Thymus (tissue), 11 donors: ENCODE measurements around the gene TPCN2. TPM values are rescaled to one million over a fixed set of nuclear protein-coding genes. Genes with fewer than 3 reads are reported as not detected.

ENCODE experiments used
- DNase-seq, 9 donors: peaks; one replicate each; pipeline ENCODE4 v3.0.0-alpha.2; 2013; ENCODE audit warnings: low spot score in 9 of 9, low read depth in 6 of 9, missing footprints in 1 of 9
- H3K27ac ChIP-seq, 2 donors: one replicate each; pipeline ENCODE4 v1.5.1; 2013; ENCODE audit warnings: control low read depth in 1 of 2, low read depth in 1 of 2, low read length in 1 of 2, mild to moderate bottlenecking in 1 of 2, moderate library complexity in 1 of 2
- H3K27me3 ChIP-seq, 2 donors: one replicate each; pipeline ENCODE4 v1.5.1; 2013; ENCODE audit warnings: low read length in 1 of 2; ENCODE audit not compliant: control insufficient read depth in 2 of 2, insufficient read depth in 1 of 2
- H3K36me3 ChIP-seq, 2 donors: one replicate each; pipeline ENCODE4 v1.5.1; 2013; ENCODE audit warnings: low read length in 1 of 2, mild to moderate bottlenecking in 1 of 2, moderate library complexity in 1 of 2; ENCODE audit not compliant: control insufficient read depth in 2 of 2, insufficient read depth in 2 of 2
- H3K4me1 ChIP-seq, 2 donors: one replicate each; pipeline ENCODE4 v1.5.1; 2013; ENCODE audit warnings: low read length in 2 of 2; ENCODE audit not compliant: control insufficient read depth in 2 of 2, insufficient read depth in 2 of 2
- H3K4me3 ChIP-seq, 2 donors: one replicate each; pipeline ENCODE4 v1.5.1; 2013; ENCODE audit warnings: low read length in 2 of 2, control low read depth in 1 of 2, mild to moderate bottlenecking in 1 of 2
- H3K9me3 ChIP-seq, 2 donors: one replicate each; pipeline ENCODE4 v1.5.1; 2013; ENCODE audit warnings: low read length in 1 of 2, mild to moderate bottlenecking in 1 of 2; ENCODE audit not compliant: control insufficient read depth in 2 of 2, insufficient read depth in 1 of 2
- WGBS: extraction: QIAGEN DNeasy Blood & Tissue Kit; methylation state at CpG from one replicate; pipeline ENCODE4 v1.1.7; 2013; 5-methylcytosine and 5-hydroxymethylcytosine counted together
- polyA plus RNA-seq: library from polyadenylated mRNA; stranded (reverse); fragments of 200-250 nt; gene quantifications from one replicate; pipeline ENCODE4 v1.2.3, GENCODE V29; 2013
- total RNA-seq: library from RNA; stranded (reverse); fragments of 120-200 nt; gene quantifications from one replicate; pipeline ENCODE4 v1.2.4, GENCODE V29; 2013
- donor health status: healthy.

TPCN2 gene
- total and polyA plus RNA-seq, 2 donors: 5.3 to 9.8 TPM

- Histone ChIP-seq H3K27me3 (no peaks in the 10 kb centered on the region), H3K4me3 (no peak overlapping the region), H3K36me3 (peaks cover 11 to 53% of the 10 kb centered on the region in 2 donors), H3K9me3 (no peaks in the 10 kb centered on the region), H3K27ac (no peak overlapping the region), H3K4me1 (peaks cover 0 to 9% of the 10 kb centered on the region in 2 donors)
- 96% methylated on average over 12 of the region's 12 CpGs for WGBS
- DNase-seq: no peak
Observed at GRCh38 chr11:69059985-69060384, 11.3 kb downstream of the TPCN2 start.

DNA sequence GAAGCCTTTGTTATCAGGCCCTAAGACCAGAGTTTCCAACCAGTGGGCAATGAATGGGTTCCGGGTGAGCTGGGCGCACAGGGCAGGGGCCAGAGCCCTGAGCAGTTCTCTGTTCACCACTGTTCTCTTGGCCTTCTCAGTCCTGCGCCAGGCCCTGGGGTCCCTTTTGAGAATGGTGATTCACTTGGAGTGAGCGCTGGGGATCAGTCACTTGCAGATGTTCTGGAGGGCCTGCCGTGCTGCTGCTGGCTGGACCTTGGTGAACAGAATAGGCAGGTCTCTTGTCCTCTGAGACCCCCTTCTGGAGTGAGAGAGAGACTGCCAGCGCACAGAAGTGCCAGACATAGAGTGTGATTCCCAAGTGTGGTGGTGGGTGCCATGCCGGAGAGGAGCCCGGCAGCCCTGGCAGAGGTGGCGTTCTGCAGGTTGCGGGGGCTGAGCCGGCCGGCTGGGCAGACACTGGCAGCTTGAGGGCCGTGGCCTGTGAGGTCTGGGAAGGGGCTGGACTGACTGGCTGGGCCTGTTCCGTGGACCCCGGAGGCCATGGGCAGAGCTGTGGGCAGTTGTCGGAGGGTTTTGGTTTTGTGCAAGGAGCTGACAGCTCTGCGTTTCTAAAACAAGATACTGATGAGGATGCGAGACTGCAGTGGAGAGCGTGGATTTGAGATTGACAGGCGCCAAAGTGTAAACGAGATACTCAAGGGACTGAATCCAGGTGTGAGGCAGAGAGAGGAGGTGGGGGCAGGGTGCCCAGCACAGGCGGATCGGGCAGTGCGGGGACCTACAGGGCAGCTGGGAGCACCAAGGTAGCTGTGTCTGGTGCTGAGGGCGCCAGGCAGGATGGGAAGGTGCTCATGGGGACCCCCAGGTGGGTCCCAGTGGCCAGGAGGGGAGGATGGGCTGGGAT is 12.3 kb downstream of the TPCN2 start:
- no peaks in the 10 kb centered on the region for H3K9me3 ChIP-seq
- H3K27ac ChIP-seq: no peak overlapping the region
- peaks cover 9 to 44% of the 10 kb centered on the region in 2 donors for H3K36me3 ChIP-seq
- WGBS: 94% methylated on average over 25 of the region's 25 CpGs
- H3K4me1 ChIP-seq: peaks cover 0 to 2% of the 10 kb centered on the region in 2 donors
- H3K27me3 ChIP-seq: no peaks in the 10 kb centered on the region
- no peak for DNase-seq
- no peak overlapping the region for H3K4me3 ChIP-seq

- H3K4me1 ChIP-seq: no peaks in the 10 kb centered on the region
- no peaks in the 10 kb centered on the region for H3K27me3 ChIP-seq
- no peak overlapping the region for H3K27ac ChIP-seq
- no peak for DNase-seq
- no peak overlapping the region for H3K4me3 ChIP-seq
- no peaks in the 10 kb centered on the region for H3K9me3 ChIP-seq
- WGBS: 95% methylated on average over 4 of the region's 4 CpGs
- H3K36me3 ChIP-seq: peaks cover 9 to 44% of the 10 kb centered on the region in 2 donors
Observed at GRCh38 chr11:69061713-69062053, 13.0 kb downstream of the TPCN2 start.

- Histone ChIP-seq H3K9me3 (no peaks in the 10 kb centered on the region), H3K27me3 (no peaks in the 10 kb centered on the region), H3K27ac (no peak overlapping the region), H3K4me3 (no peak overlapping the region), H3K36me3 (peaks cover 9 to 43% of the 10 kb centered on the region in 2 donors), H3K4me1 (no peaks in the 10 kb centered on the region)
- no peak for DNase-seq
- WGBS: 98% methylated on average over 15 of the region's 15 CpGs
Observed at GRCh38 chr11:69062169-69062855, 13.6 kb downstream of the TPCN2 start.

DNA sequence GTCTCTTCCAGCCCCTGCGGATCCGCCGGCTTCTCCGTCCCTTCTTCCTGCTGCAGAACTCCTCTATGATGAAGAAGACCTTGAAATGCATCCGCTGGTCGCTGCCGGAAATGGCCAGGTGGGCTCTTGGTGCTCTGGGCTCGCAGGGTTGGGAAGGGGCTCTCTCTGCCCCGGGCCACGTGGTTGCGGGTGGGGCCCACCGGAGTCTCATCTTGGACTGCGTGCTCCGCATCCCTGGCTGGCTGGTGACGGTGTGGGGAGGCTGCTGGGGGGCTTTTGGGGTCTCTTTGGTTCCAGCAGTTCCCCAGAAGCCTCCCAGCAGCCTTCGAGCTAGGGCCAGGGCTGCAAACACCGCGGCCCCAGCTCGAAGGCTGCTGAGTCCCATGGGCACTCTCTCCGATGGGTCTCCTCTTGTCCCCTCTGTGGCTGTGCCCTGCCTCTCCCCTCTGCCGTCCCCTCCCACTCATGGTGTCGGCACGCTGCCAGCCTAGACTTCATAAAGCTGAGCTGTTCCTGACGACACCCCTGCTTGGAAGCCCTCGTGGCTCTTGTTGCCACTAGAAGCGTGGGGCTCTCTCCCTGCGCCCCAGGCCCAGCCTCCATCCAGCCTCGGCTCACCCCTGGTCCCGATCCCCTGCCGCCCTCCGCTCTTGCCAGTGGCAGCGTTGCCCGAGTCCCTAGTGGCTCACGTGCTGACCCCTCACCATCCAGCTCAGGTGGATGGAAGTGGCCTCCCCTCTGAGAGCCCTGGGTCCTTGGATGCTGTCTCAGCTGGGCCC is 14.3 kb downstream of the TPCN2 start:
- no peak for DNase-seq
- H3K4me3 ChIP-seq: no peak overlapping the region
- no peaks in the 10 kb centered on the region for H3K9me3 ChIP-seq
- H3K36me3 ChIP-seq: peaks cover 9 to 35% of the 10 kb centered on the region in 2 donors
- H3K27me3 ChIP-seq: no peaks in the 10 kb centered on the region
- no peak overlapping the region for H3K27ac ChIP-seq
- 99% methylated on average over 34 of the region's 34 CpGs for WGBS
- no peaks in the 10 kb centered on the region for H3K4me1 ChIP-seq

GRCh38 chr11:69063652-69064260 is 15.0 kb downstream of the TPCN2 start:
- Histone ChIP-seq H3K27me3 (no peaks in the 10 kb centered on the region), H3K4me1 (no peaks in the 10 kb centered on the region), H3K36me3 (peaks cover 9 to 32% of the 10 kb centered on the region in 2 donors), H3K9me3 (no peaks in the 10 kb centered on the region), H3K4me3 (no peak overlapping the region), H3K27ac (no peak overlapping the region)
- DNase-seq: no peak
- WGBS: 97% methylated on average over 14 of the region's 14 CpGs

DNA sequence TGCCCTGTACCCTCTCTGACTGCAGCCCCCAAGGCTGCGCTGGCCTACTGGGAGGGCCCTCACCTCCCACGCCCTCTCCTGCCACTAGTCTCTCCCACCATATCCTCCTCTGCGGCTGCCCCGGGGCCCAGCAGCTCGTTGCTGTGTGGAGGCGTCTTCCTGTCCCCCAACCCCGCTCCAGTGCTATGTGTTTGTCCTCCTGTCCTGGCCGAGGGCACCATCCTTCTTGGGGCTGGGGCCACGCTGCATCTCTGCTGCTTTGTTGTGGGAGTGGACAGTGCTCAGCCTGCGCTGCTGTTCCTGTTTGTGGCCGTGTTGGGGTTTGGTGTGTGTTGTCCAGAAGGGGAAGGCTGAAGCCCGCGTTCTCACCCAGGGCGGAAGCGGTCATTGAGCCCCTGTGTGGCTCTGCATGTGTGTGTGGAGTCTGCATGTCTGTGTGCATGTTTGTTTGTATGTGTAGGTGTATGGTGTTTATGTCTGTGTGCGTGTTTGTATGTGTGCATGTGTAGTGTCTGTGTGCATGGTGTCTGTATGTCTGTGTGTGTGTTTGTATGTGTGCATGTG is 15.7 kb downstream of the TPCN2 start:
- WGBS: 93% methylated on average over 16 of the region's 16 CpGs
- no peak for DNase-seq
- no peak overlapping the region for H3K27ac ChIP-seq
- no peaks in the 10 kb centered on the region for H3K9me3 ChIP-seq
- H3K36me3 ChIP-seq: peaks cover 6 to 26% of the 10 kb centered on the region in 2 donors
- H3K4me3 ChIP-seq: no peak overlapping the region
- H3K4me1 ChIP-seq: no peaks in the 10 kb centered on the region
- no peaks in the 10 kb centered on the region for H3K27me3 ChIP-seq

- no peaks in the 10 kb centered on the region for H3K4me1 ChIP-seq
- peaks cover 4 to 23% of the 10 kb centered on the region in 2 donors for H3K36me3 ChIP-seq
- H3K27me3 ChIP-seq: no peaks in the 10 kb centered on the region
- no peak overlapping the region for H3K4me3 ChIP-seq
- WGBS: 93% methylated on average over 19 of the region's 19 CpGs
- H3K9me3 ChIP-seq: no peaks in the 10 kb centered on the region
- no peak overlapping the region for H3K27ac ChIP-seq
- no peak for DNase-seq
Observed at GRCh38 chr11:69065147-69065710, 16.5 kb downstream of the TPCN2 start.
